Dermis blood vessel endothelial cell (primary cell): Measurements from ENCODE around the gene LGI4. TPM values are rescaled to one million over a fixed set of nuclear protein-coding genes. Genes with fewer than 3 reads are reported as not detected.
"Not testable (repeated sequence)": the region's sequence is repeated elsewhere in the genome, so short reads cannot be mapped to it uniquely, and the experiment has no call there.

Experiments used
- DNase-seq: peaks from one replicate; pipeline ENCODE4 v3.0.0; 2010
- total RNA-seq: library from RNA; depleted of rRNA; stranded (reverse); fragments of >200 nt; gene quantifications from 2 replicates; pipeline ENCODE4 v1.2.3, GENCODE V29; 2014

LGI4 gene
- total RNA-seq, 1 donor from 2014 or later: 0.34 TPM

GRCh38 chr19:35105411-35106290 lies 29.2 kb downstream of the LGI4 start:
- DNase-seq: no peak

- no peak for DNase-seq
These were observed 29.8 kb downstream of the LGI4 start for GRCh38 chr19:35105047-35105410.

GRCh38 chr19:35104361-35104760 lies 30.5 kb downstream of the LGI4 start:
- DNase-seq: no peak

GRCh38 chr19:35103614-35104013 lies 31.2 kb downstream of the LGI4 start:
- not testable (repeated sequence) for DNase-seq

- not testable (repeated sequence) for DNase-seq
These were observed 32.9 kb downstream of the LGI4 start for GRCh38 chr19:35101949-35102348.

GRCh38 chr19:35100588-35101533 lies 34.0 kb downstream of the LGI4 start:
- DNase-seq: no peak

GRCh38 chr19:35099897-35100275 lies 35.0 kb downstream of the LGI4 start:
- no peak for DNase-seq

- no peak for DNase-seq
These were observed 35.5 kb downstream of the LGI4 start for GRCh38 chr19:35099155-35099896.

- no peak for DNase-seq
These were observed 36.3 kb downstream of the LGI4 start for GRCh38 chr19:35098413-35099049.

- DNase-seq: no peak
These were observed 39.0 kb downstream of the LGI4 start for GRCh38 chr19:35095667-35096368.

- DNase-seq: no peak
These were observed 40.2 kb downstream of the LGI4 start for GRCh38 chr19:35094656-35095055.

- no peak for DNase-seq
These were observed 40.8 kb downstream of the LGI4 start for GRCh38 chr19:35093941-35094647.

GRCh38 chr19:35093430-35093829 lies 41.4 kb downstream of the LGI4 start:
- no peak for DNase-seq

GRCh38 chr19:35090506-35091214 lies 44.2 kb downstream of the LGI4 start:
- peak; percentile 72 for DNase-seq

GRCh38 chr19:35090160-35090505 lies 44.7 kb downstream of the LGI4 start:
- DNase-seq: no peak

GRCh38 chr19:35089554-35089953 lies 45.3 kb downstream of the LGI4 start:
- DNase-seq: no peak

- peak; percentile 34 for DNase-seq
These were observed 46.5 kb downstream of the LGI4 start for GRCh38 chr19:35088131-35088913.

- no peak for DNase-seq
These were observed 47.5 kb downstream of the LGI4 start for GRCh38 chr19:35087393-35087792.

GRCh38 chr19:35086455-35086854 lies 48.4 kb downstream of the LGI4 start:
- DNase-seq: no peak

GRCh38 chr19:35085947-35086346 lies 48.9 kb downstream of the LGI4 start:
- no peak for DNase-seq
